Lower leg skin (tissue), 3 donors: ENCODE measurements around the gene SFR1.

Experiments used
- POLR2A ChIP-seq, 2 donors: fragments of 450-650 bp; IDR thresholded peaks; one replicate each; pipeline ENCODE4 v1.6.1; 2016 to 2017; ENCODE audit warnings: antibody characterized with exemption in 2 of 2, mild to moderate bottlenecking in 1 of 2, moderate library complexity in 1 of 2
- TF ChIP-seq, protein P1 (sequence below), 3 donors: fragments of 450-650 bp; IDR thresholded peaks; one replicate each; pipeline ENCODE4 v1.5.1; 2016; ENCODE audit warnings: antibody characterized with exemption in 3 of 3, mild to moderate bottlenecking in 3 of 3, moderate library complexity in 2 of 3

DNA sequence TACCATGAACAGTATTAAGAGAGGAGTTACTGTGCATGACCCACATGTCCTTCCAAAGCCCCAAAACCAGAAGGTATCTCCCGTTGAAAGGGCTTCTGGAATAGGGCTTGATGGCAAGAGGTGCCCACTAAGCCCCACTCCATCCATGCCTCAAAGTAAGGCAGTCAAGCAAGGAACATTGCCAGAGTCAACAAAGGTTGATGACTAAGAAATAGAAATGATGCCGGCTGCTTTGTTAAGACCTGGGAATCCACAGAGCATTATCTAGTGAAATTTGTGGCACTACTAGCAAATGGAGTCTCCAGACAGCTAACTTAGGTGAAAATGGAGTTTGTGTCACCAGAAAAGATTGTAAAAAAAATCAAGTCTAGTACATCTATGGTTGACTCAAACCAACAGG lies 6.2 kb downstream of the SFR1 start:
- TF ChIP-seq, protein P1, sequence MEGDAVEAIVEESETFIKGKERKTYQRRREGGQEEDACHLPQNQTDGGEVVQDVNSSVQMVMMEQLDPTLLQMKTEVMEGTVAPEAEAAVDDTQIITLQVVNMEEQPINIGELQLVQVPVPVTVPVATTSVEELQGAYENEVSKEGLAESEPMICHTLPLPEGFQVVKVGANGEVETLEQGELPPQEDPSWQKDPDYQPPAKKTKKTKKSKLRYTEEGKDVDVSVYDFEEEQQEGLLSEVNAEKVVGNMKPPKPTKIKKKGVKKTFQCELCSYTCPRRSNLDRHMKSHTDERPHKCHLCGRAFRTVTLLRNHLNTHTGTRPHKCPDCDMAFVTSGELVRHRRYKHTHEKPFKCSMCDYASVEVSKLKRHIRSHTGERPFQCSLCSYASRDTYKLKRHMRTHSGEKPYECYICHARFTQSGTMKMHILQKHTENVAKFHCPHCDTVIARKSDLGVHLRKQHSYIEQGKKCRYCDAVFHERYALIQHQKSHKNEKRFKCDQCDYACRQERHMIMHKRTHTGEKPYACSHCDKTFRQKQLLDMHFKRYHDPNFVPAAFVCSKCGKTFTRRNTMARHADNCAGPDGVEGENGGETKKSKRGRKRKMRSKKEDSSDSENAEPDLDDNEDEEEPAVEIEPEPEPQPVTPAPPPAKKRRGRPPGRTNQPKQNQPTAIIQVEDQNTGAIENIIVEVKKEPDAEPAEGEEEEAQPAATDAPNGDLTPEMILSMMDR (IDR thresholded peaks at IDR 0.05): no peak
- no peak for TF ChIP-seq POLR2A (IDR thresholded peaks at IDR 0.05)
